GM13976 (cell line): Measurements from ENCODE around the gene TM4SF1.

Experiments
- DNase-seq: peaks from one replicate; pipeline ENCODE4 v3.0.0; 2012; ENCODE audit warnings: low spot score
- CTCF ChIP-seq: IDR thresholded peaks from 2 replicates; pipeline ENCODE4 v1.5.1; 2012; ENCODE audit warnings: borderline replicate concordance, mild to moderate bottlenecking; ENCODE audit not compliant: insufficient read depth; ENCODE audit errors: extremely low read depth, missing control alignments, control extremely low read depth
- in situ Hi-C: fragments of 300-500 bp; cut with MboI; formaldehyde crosslinking; loops from one replicate; pipeline ENCODE4 v1.12.0; 2022; ENCODE audit warnings: low sequenced_read_pairs, mixed read lengths, inconsistent platforms; ENCODE audit not compliant: unreplicated experiment

TM4SF1 gene

GRCh38 chr3:149390772-149391212 is 13.3 kb upstream of the TM4SF1 start:
- in situ Hi-C loops = loop anchor here (10.0 kb wide), 1 partner anchor 94 kb away; no protein-coding TSS in a partner anchor
- no peak for TF ChIP-seq CTCF
- DNase-seq = no peak

GRCh38 chr3:149390294-149390693 is 12.8 kb upstream of the TM4SF1 start:
- no peak for TF ChIP-seq CTCF
- DNase-seq = no peak
- in situ Hi-C loops = loop anchor here (10.0 kb wide), 1 partner anchor 95 kb away; no protein-coding TSS in a partner anchor

- TF ChIP-seq CTCF = no peak
- in situ Hi-C loops = no loop called here
- no peak for DNase-seq
Measured at GRCh38 chr3:149388531-149389417, 11.3 kb upstream of the TM4SF1 start.

- no peak for TF ChIP-seq CTCF
- in situ Hi-C loops = no loop called here
- DNase-seq = no peak
Measured at GRCh38 chr3:149388001-149388440, 10.6 kb upstream of the TM4SF1 start.

GRCh38 chr3:149386299-149386606 is 8.8 kb upstream of the TM4SF1 start:
- DNase-seq = no peak
- no peak for TF ChIP-seq CTCF
- in situ Hi-C loops = no loop called here

GRCh38 chr3:149385617-149386298 is 8.3 kb upstream of the TM4SF1 start:
- TF ChIP-seq CTCF = no peak
- no peak for DNase-seq
- in situ Hi-C loops = no loop called here
